MG63 (cell line): ENCODE results near the gene C1orf94. TPM values are rescaled to one million over a fixed set of nuclear protein-coding genes. Genes with fewer than 3 reads are reported as not detected.
"Not testable (repeated sequence)": the region's sequence is repeated elsewhere in the genome, so short reads cannot be mapped to it uniquely, and the experiment has no call there.

Experiments
- DNase-seq: peaks from one replicate; pipeline ENCODE4 v3.0.0-alpha.2; 2020
- H3K27me3 ChIP-seq: fragments of 250-450 bp; sonication (Bioruptor Pico); 2 replicates; pipeline ENCODE4 v1.5.1; 2020; ENCODE audit warnings: mild to moderate bottlenecking, moderate library complexity
- H3K36me3 ChIP-seq: fragments of 250-450 bp; sonication (Bioruptor Pico); 2 replicates; pipeline ENCODE4 v1.5.1; 2020; ENCODE audit warnings: mild to moderate bottlenecking, moderate library complexity
- H3K4me3 ChIP-seq: fragments of 250-450 bp; sonication (Bioruptor Pico); 2 replicates; pipeline ENCODE4 v1.5.1; 2020; ENCODE audit warnings: mild to moderate bottlenecking, moderate library complexity
- H3K9me3 ChIP-seq: fragments of 250-450 bp; sonication (Bioruptor Pico); 2 replicates; pipeline ENCODE4 v1.5.1; 2020; ENCODE audit warnings: mild to moderate bottlenecking, moderate library complexity
- total RNA-seq: library from RNA; depleted of rRNA; stranded (reverse); fragments of >200 nt; shearing (Covaris generic); gene quantifications from 2 replicates; pipeline ENCODE4 v1.2.3, GENCODE V29; 2014; ENCODE audit warnings: low replicate concordance

Gene C1orf94
- total RNA-seq, 1 experiment from 2014 or later, result not detected

GRCh38 chr1:34162852-34163766 is 13.6 kb upstream of the C1orf94 start:
- Histone ChIP-seq H3K27me3 (peaks cover 30% of the 10 kb centered on the region), H3K36me3 (no peaks in the 10 kb centered on the region), H3K4me3 (peak overlapping the region; percentile 15)

GRCh38 chr1:34163792-34164731 is 12.6 kb upstream of the C1orf94 start:
- H3K27me3 ChIP-seq, result peaks cover 30% of the 10 kb centered on the region
- H3K36me3 ChIP-seq, result no peaks in the 10 kb centered on the region
- DNase-seq, result no peak
- no peaks in the 10 kb centered on the region for H3K9me3 ChIP-seq
- peak overlapping the region; percentile 15 for H3K4me3 ChIP-seq

More at GRCh38 chr1:34162852-34163766, 13.6 kb upstream of the C1orf94 start:
- peak; percentile 85 for DNase-seq
- H3K9me3 ChIP-seq, result no peaks in the 10 kb centered on the region

GRCh38 chr1:34164771-34165391 is 11.8 kb upstream of the C1orf94 start, which contains the start of gene CSMD2:
Gene CSMD2, minus strand, starts transcription at chr1:34165230. Its CDS starts 133 bp downstream, at chr1:34165097.
- H3K9me3 ChIP-seq, result no peaks in the 10 kb centered on the region
- peak within 1 kb of the TSS; percentile 15; the same call in 1 of the 2 replicates for H3K4me3 ChIP-seq
- H3K36me3 ChIP-seq, result no peaks in the 10 kb centered on the region
- DNase-seq, result peak; percentile 51
- H3K27me3 ChIP-seq, result peaks cover 30% of the 10 kb centered on the region

GRCh38 chr1:34165422-34165921 is 11.2 kb upstream of the C1orf94 start:
- no peak for DNase-seq
- Histone ChIP-seq H3K27me3 (peaks cover 25% of the 10 kb centered on the region), H3K9me3 (no peaks in the 10 kb centered on the region), H3K36me3 (no peaks in the 10 kb centered on the region), H3K4me3 (no peak overlapping the region)

- no peak for DNase-seq
- Histone ChIP-seq H3K4me3 (no peak overlapping the region), H3K9me3 (no peaks in the 10 kb centered on the region), H3K36me3 (no peaks in the 10 kb centered on the region), H3K27me3 (peaks cover 23% of the 10 kb centered on the region)
Measured at GRCh38 chr1:34166191-34166624, 10.5 kb upstream of the C1orf94 start.

GRCh38 chr1:34166625-34167361 is 9.9 kb upstream of the C1orf94 start:
- H3K9me3 ChIP-seq, result no peaks in the 10 kb centered on the region
- no peak for DNase-seq
- H3K27me3 ChIP-seq, result peaks cover 18% of the 10 kb centered on the region
- no peaks in the 10 kb centered on the region for H3K36me3 ChIP-seq
- no peak overlapping the region for H3K4me3 ChIP-seq

- Histone ChIP-seq H3K9me3 (no peaks in the 10 kb centered on the region), H3K27me3 (peaks cover 18% of the 10 kb centered on the region), H3K36me3 (no peaks in the 10 kb centered on the region), H3K4me3 (no peak overlapping the region)
- DNase-seq, result no peak
Measured at GRCh38 chr1:34167389-34167788, 9.3 kb upstream of the C1orf94 start.

- no peak overlapping the region for H3K4me3 ChIP-seq
- H3K36me3 ChIP-seq, result no peaks in the 10 kb centered on the region
- no peak for DNase-seq
- H3K9me3 ChIP-seq, result no peaks in the 10 kb centered on the region
- H3K27me3 ChIP-seq, result no peaks in the 10 kb centered on the region; the same call in 1 of the 2 replicates
Measured at GRCh38 chr1:34175744-34176143, 963 bp upstream of the C1orf94 start.

- DNase-seq, result no peak
- Histone ChIP-seq H3K9me3 (no peaks in the 10 kb centered on the region), H3K4me3 (no peak overlapping the region), H3K27me3 (no peaks in the 10 kb centered on the region; the same call in 1 of the 2 replicates), H3K36me3 (no peaks in the 10 kb centered on the region)
Measured at GRCh38 chr1:34178072-34178471, 1.4 kb downstream of the C1orf94 start.

GRCh38 chr1:34183381-34183780 is 6.7 kb downstream of the C1orf94 start:
- not testable (repeated sequence) for H3K36me3 ChIP-seq, H3K9me3 ChIP-seq, H3K27me3 ChIP-seq, DNase-seq, H3K4me3 ChIP-seq

- Histone ChIP-seq H3K9me3 (no peaks in the 10 kb centered on the region), H3K36me3 (no peaks in the 10 kb centered on the region), H3K4me3 (no peak overlapping the region), H3K27me3 (no peaks in the 10 kb centered on the region)
- DNase-seq, result no peak
Measured at GRCh38 chr1:34186741-34187494, 10.2 kb downstream of the C1orf94 start.

- H3K4me3 ChIP-seq, result no peak overlapping the region
- no peak for DNase-seq
- no peaks in the 10 kb centered on the region for H3K27me3 ChIP-seq
- no peaks in the 10 kb centered on the region for H3K9me3 ChIP-seq
- H3K36me3 ChIP-seq, result no peaks in the 10 kb centered on the region
Measured at GRCh38 chr1:34188418-34188817, 11.7 kb downstream of the C1orf94 start.

- Histone ChIP-seq H3K9me3 (no peaks in the 10 kb centered on the region), H3K27me3 (no peaks in the 10 kb centered on the region), H3K4me3 (no peak overlapping the region), H3K36me3 (no peaks in the 10 kb centered on the region)
- no peak for DNase-seq
Measured at GRCh38 chr1:34188985-34189384, 12.3 kb downstream of the C1orf94 start.

- Histone ChIP-seq H3K4me3 (no peak overlapping the region), H3K9me3 (no peaks in the 10 kb centered on the region), H3K36me3 (no peaks in the 10 kb centered on the region), H3K27me3 (no peaks in the 10 kb centered on the region)
- DNase-seq, result no peak
Measured at GRCh38 chr1:34190692-34191091, 14.0 kb downstream of the C1orf94 start.

GRCh38 chr1:34192621-34193020 is 15.9 kb downstream of the C1orf94 start:
- Histone ChIP-seq H3K9me3 (no peaks in the 10 kb centered on the region), H3K27me3 (no peaks in the 10 kb centered on the region), H3K36me3 (no peaks in the 10 kb centered on the region), H3K4me3 (no peak overlapping the region)
- no peak for DNase-seq
